Activated CD4-positive, alpha-beta T cell treated with anti-CD3 and anti-CD28 coated beads, Interleukin-2, amount 50 U/mL, for 16 hours (primary cell): ENCODE measurements around the gene SLC35C1.
A peak's percentile ranks its signal among the peaks of the same experiment; 100 is the strongest.

Experiments
- DNase-seq: peaks from one replicate; pipeline ENCODE4 v3.0.0-alpha.2; 2020

Gene SLC35C1

DNA sequence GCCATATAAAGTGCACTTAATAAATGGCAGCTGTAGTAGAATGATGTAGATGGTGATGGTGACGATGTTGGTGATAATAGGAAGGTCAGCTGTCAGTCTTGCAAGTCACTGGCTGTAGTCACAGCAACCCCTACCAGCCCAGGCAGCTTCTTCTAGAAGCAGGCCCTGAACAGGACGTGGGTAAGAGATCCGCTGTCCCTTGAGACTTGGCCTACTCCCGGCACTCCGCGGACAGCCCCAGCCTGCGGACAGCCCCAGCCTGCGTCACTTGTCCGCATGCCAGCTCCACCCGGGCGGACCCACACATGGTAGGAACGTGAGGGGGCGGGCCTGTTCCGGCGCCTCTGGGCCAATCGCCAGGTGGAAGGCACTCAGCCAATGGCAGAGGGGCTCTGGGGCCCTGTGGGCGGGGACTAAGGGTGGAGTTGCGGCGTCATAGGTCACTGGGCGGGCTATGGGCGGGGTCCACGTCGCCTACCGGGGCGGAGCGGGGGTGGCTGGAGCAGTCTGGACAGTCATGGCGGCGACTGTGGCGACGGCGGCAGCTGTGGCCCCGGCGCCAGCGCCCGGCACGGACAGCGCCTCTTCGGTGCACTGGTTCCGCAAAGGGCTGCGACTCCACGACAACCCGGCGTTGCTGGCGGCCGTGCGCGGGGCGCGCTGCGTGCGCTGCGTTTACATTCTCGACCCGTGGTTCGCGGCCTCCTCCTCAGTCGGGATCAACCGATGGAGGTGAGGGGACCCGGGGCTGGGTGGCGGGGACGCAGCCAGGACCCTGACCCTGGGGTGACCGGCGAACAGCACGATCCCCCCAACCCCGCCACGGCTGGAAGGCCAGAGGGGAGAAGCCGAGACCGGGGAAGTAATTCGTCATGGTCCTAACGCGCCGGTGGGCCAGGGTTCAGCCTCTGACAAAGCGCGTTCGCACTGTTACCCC, 42.3 kb downstream of the SLC35C1 start, which contains the start of gene CRY2:
Gene CRY2 (plus strand): TSS at position 502 of the 937 bp plus-strand sequence. CDS start 16 bp downstream, at position 518.
- DNase-seq: peak; percentile 100

DNA sequence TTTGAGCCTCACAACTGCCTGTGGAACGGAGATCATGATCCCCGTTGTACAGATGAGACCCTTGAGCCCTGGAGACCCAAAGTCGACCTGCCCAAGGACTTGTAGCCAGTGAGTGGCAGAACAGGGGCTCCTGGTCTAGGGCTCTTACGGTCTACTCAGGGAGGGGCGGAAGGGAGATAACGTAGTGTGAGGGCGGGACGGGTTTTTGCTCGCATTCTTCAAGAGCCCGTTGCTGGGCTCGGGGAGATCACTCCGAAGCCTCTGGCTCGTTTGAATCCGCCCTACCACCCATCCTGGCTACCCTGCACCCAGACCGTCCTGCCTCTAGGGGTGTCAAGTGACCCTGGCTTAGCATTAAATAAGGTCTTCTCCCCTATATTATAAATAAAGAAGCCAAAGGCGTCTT, 43.0 kb downstream of the SLC35C1 start:
- DNase-seq: peak; percentile 54

DNA sequence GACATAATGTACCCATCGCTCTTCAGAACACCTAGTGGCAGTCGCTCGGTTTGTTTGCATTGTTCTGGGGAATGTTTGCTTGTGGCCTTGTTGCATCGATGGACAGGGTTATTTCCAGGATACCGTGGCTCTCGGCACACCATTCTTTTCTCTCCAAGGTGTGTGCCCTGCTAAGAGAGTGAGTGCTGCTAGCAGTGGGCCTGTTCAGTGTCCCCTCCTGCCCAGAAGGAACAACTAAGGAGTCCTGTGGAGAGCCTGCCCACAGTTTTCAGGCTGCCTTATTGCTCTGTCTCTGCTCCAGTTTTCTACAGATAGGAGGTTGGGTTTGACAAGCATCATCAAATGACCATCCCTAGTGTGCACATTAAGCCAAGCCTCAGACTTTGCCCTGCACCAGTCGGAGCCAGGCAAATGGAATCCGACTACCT, 43.7 kb downstream of the SLC35C1 start:
- no peak for DNase-seq

DNA sequence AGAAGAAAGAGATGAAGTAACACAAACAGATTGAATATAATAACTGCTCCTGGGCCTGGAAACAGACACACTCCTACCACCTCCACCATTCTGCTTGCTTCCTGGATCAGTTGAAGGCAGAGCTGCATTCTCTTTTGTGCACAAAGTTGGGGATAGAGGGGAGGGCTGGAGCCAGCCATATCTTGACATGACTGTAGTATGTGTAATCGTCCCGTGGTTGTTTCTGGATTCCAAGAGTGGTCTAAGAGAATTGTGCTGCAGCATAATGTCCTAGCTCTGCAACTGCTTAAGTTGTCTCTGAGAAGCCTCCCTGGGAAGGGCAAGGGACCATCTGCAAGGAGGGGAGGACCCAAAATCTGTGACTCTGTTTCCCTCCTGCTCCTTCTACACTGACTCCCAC, 45.5 kb downstream of the SLC35C1 start:
- no peak for DNase-seq

DNA sequence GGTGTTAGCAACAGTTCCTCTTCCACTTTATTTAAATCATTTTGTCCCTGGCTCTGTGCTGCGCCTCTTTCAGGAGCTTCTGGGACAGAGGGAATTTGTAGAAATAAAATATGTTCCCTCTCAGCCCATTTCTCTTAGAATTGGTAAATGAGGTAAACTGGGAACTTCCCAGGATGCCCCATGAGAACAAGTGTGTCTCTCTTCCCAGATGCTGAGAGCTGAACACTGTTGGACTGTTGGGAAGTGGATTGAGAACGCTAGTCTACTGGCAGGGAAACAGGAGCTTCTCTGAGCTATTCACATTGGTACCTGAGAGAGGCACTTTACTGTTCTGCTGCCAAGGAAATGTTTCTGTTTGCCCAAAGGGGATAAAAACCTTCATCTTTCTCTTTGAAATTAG, 46.3 kb downstream of the SLC35C1 start:
- DNase-seq: no peak

DNA sequence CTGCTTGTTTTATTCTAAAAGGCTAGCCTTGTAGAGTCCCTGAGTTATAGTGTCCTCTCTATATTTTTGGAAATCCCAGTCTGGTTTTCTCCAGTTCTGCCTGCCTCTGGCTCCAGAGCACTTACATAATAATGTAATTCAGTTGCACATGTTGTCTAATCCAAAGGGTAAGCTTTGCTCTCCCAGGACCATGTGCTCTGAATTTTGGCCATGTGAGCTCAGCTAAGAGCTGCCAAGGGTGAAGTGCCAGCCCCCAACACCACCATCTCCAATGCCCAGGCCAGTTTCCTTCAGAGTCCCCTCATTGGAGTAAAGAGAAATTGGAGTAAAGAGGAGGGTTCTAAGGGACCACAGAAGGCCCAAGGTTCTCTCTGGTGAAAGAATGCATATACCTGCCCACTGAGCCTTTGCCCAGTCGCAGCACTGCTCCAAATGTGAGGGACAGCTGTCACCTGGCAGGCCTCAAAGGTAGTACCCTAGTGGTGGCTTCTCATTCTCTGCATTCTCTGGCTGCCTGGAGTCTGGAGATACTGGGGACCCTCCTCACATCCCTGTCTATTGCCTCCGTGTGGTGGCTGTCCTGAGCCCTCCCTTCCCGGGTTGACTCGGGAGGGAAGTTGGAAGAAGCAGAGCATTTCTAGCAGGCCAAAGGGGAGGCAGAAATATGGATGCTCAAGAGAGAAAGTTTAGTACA, 47.2 kb downstream of the SLC35C1 start:
- no peak for DNase-seq

DNA sequence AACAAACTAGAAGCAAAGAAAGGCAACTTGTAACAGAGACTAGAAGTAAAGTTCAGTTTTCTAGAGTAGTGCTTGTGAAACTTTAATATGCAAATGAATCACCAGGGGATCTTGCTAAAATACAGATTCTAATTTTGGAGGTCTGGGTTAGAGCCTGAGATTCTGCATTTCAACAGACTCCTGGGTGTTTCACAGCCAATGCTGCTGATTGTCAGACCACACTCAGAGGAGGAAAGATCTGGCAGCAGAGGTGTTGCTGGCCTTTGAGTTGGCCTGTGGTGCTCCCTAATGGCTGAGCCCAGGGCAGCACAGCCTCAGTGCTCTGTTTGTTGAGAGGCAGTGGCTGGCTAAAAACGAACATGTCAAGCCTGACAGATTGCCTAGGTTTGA, 47.8 kb downstream of the SLC35C1 start:
- no peak for DNase-seq

DNA sequence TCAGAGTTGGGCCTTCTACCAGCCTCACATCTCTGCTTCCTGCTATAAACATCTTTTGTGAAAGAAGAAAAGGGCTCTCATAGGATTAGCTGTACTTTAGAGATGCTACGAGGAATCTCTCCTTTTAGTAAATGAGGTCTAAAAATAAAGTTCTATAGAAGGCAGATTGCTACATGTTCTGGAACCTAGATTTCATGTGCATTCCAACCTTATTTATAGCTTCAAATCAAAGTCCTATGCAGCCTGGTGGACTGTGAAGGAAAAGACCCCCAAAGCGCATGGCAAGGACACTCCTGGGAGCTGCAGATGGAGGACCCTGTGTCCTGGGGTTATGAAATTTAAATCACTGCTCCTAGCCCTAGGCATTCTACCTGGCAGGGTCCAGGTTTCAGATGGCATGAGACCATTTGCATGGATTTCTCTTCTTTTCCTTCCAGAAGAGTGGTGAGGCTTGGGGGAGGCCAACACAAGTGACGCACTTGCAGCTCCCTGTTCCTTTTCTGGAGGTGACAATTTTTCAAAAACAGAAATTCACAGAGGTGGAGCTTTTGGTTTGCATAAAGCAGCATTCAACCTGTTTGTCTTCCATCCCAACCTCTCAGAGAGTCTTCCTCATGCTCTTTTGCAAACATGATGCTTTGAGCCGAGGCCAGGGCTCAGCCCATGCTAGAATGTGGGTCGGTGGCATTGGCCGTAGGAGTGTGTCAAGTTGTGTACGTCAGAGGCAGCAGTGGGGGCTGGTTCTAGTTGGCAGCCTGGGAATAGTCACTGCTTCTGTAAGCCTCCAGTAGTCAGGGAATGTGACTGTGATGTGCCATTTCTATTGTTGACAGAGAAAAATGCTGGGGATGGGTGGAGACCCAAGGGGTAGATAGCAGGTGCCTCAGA, 48.6 kb downstream of the SLC35C1 start:
- DNase-seq: no peak

DNA sequence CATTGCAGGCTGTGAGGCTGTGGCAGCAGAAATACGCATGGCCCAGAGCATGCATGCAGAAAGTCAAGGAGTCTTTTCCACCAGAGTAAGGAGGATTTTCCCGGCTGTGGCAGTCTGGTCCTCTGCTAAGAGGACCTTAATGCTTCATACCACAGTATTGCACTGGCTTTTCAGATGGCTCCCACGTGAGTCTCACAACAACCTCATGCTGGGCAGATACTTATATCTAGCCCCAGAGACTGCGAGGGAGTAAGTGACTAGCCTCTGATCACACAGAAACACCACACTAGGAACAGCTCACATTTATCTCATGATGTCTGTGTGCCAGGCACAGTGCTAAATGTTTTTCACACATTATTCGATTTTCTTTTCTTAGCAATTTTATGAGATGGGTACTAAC, 50.4 kb downstream of the SLC35C1 start:
- no peak for DNase-seq

DNA sequence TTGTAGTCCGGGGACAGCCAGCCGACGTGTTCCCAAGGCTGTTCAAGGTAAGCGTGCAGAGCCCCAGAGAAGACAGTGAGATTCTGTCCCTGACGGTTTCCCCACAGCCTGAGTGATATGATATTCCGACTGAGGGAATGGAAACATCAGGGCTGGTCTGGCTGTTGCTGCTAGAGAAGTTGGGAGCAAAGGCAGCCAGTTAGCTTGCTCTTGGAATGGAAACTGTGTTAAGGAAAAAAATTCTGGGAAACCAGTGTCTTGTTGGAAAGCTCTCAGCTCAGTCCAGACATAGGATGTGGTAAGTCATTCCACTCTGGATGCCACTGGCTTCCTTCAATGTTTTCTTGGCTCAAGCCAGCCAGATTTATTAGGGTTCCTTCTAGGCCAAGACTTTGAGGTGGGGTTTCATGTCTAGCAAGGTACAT, 51.1 kb downstream of the SLC35C1 start:
- DNase-seq: no peak

DNA sequence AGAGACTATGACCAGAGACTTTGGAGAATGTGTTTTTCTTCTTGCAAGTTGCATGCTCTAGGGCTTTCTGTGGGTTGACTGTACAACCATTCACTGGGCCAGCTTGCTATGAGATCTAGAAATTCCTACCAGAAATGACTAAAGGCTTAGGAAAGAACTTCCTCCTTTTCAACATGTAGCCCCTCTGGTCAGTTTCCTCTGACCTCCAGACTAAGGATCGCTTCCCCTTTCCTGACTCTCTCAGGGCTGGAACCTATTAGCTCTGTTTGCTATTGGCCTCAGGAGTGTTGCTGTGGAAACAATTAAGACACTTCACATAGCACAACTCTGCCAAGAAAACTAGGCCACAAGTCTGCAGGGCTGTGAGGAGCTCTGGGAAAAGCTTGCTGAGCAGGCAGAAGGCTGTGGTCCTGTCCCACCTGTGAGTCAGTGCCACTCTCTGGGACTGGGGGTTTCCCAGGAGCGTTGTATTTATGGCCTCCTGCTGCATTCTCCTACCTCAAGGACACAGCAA, 53.1 kb downstream of the SLC35C1 start:
- no peak for DNase-seq

DNA sequence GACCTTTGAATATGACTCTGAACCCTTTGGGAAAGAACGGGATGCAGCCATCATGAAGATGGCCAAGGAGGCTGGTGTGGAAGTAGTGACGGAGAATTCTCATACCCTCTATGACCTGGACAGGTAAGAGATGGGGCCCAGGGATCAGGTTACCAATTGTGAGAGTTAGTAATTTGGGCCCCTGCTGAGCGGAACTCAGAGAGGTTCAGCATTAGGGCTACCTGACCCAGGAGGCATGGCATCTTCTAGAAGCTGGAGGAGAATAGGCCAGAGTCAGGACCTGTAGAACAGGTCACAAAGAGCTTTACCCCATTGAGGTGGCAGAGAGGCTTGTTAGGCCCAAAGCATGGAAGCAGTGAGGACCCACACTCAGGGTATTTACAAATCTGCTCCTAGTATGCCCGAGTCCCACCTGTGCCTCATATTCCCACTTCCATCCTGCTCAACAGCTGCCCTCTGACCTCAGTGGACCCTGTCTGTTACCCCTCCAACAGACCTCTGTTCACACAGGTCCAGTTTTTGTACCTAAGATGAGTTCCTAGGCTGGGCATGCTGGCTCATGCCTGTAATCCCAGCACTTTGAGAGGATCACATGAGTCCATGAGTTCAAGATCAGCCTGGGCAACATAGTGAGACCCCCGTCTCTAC, 53.9 kb downstream of the SLC35C1 start:
- DNase-seq: no peak

DNA sequence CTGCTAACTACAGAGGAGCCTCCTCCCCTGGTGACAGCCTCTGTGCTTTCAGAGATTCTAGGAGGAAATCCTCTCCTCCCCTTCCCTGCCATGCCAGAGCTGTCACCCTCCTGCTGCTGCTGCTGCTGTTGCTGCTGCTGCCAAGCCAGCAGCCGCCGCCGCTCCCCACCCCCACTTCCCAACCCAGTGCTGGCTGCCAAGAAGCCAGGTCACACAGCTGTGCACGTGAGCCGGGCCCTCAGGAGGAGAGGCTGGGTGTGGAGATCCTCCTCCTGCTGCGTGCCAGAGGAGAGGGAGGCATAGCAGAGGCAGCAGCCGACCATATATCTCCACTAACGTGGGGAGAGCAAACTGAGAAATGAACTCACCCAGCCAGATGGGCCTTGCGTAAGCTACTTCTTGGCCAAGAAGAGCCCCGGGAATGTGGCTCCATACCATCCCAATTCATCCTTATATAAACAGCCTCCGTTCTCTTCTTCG, 54.8 kb downstream of the SLC35C1 start:
- no peak for DNase-seq

DNA sequence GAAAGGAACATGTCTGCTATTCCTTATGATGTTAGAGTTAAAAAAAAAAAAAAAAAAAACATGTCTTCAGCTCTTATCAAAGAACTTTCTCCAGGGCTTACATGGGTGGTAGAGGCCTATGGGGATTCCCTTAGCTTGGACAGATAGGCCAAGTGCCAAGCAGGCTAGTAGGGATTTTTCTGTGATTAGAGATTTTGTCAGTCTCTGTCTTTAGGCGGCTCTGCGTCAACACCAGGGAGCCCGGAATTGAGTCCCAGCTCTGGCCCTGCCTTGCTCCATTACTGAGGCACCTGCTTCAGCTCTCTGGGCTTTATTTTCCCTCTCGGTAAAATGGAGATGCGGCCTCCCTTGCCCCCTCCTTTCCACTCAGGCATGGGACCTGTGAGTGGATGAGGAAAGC, 55.4 kb downstream of the SLC35C1 start:
- no peak for DNase-seq

DNA sequence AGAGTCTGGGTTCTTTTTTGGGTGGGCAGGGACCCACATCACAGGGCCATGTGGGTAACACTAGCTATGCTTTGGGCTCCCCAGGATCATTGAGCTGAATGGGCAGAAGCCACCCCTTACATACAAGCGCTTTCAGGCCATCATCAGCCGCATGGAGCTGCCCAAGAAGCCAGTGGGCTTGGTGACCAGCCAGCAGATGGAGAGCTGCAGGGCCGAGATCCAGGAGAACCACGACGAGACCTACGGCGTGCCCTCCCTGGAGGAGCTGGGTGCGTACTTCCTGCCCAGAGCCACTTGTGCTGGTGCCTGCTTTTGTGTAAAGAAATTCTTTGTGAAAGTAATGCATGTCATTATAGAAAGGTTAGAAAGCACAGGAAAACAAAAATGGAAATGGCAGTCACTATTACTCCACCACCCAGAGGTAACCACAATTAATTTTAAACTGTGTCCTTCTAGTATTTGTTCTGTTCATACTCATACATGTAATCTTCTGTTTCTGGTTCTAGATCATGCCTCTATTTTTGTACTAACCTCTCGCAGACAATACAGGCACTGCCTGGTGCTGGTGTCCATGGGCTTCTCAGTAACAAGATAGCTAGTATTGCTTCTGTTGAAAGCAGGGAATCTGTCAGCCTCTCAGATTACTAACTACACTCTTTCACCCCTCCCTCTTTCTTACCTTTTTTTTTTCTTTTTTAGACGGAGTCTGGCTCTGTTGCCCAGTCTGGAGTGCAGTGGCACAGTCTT, 56.0 kb downstream of the SLC35C1 start:
- DNase-seq: no peak
